Testis (tissue), 3 donors: ENCODE measurements around the gene CCSER2. TPM values are rescaled to one million over a fixed set of nuclear protein-coding genes. Genes with fewer than 3 reads are reported as not detected.

Experiments used
- DNase-seq: peaks from one replicate; pipeline ENCODE4 v3.0.0-alpha.2; 2019
- H3K27ac ChIP-seq, 2 donors: fragments of 200-600 bp; sonication (generic); one replicate each; pipeline ENCODE4 v1.5.1; 2019
- H3K27me3 ChIP-seq: fragments of 200-600 bp; sonication (generic); one replicate; pipeline ENCODE4 v1.5.1; 2019
- H3K36me3 ChIP-seq: fragments of 200-600 bp; sonication (generic); one replicate; pipeline ENCODE4 v1.5.1; 2017; ENCODE audit warnings: low read depth; ENCODE audit errors: missing control alignments
- H3K4me1 ChIP-seq: fragments of 200-600 bp; sonication (generic); one replicate; pipeline ENCODE4 v1.5.1; 2019
- H3K4me3 ChIP-seq, 2 donors: fragments of 200-600 bp; sonication (generic); one replicate each; pipeline ENCODE4 v1.5.1; 2017 to 2019
- H3K9me3 ChIP-seq: fragments of 200-600 bp; sonication (generic); one replicate; pipeline ENCODE4 v1.5.1; 2017
- POLR2A ChIP-seq: fragments of 450-650 bp; IDR thresholded peaks from one replicate; pipeline ENCODE4 v1.6.1; 2017; ENCODE audit warnings: antibody characterized with exemption, mild to moderate bottlenecking, moderate library complexity
- WGBS, 2 donors: methylation state at CpG; one replicate each; pipeline ENCODE4 v1.1.5; 2018; 5-methylcytosine and 5-hydroxymethylcytosine counted together
- intact Hi-C: fragments of 100-400 bp; cut with DNase I; formaldehyde crosslinking; loops from one replicate; pipeline ENCODE4 v1.15.1; 2023; ENCODE audit warnings: low total_unique reads
- polyA plus RNA-seq: library from polyadenylated mRNA; stranded (reverse); fragments of 350-450 nt; fragmentation: Illumina TruSeq; extraction: RNeasy Lipid Tissue Mini Kit (QIAGEN cat#74804); gene quantifications from one replicate; pipeline ENCODE4 v1.2.3, GENCODE V29; 2014; ENCODE audit warnings: low read depth, low replicate concordance; ENCODE audit not compliant: insufficient read depth
- total RNA-seq, 2 donors: library from RNA; depleted of rRNA; stranded (reverse); fragments of >200 nt; gene quantifications; one replicate each; pipeline ENCODE4 v1.2.3, GENCODE V29; 2016
- TF ChIP-seq, protein P1 (sequence below), 3 experiments: fragments of 450-650 bp in 2 of 3; fragments of 200-600 bp in 1 of 3; sonication (generic) in 1 of 3; IDR thresholded peaks; one replicate each; pipeline ENCODE4 v1.5.1; 2016 to 2019; ENCODE audit warnings: antibody characterized with exemption in 3 of 3, mild to moderate bottlenecking in 2 of 3, moderate library complexity in 1 of 3

Gene CCSER2
- total and polyA plus RNA-seq, 3 donors from 2014 or later: 65.4 to 148 (median 146) TPM

- DNase-seq: no peak
- H3K9me3 ChIP-seq: no peaks in the 10 kb centered on the region
- intact Hi-C loops: no loop called here
- no peak overlapping the region for H3K27ac ChIP-seq
- 72 to 77% methylated on average over 6 of the region's 6 CpGs for WGBS, 2 donors
- H3K27me3 ChIP-seq: no peaks in the 10 kb centered on the region
- H3K36me3 ChIP-seq: no peaks in the 10 kb centered on the region
- TF ChIP-seq, protein P1, sequence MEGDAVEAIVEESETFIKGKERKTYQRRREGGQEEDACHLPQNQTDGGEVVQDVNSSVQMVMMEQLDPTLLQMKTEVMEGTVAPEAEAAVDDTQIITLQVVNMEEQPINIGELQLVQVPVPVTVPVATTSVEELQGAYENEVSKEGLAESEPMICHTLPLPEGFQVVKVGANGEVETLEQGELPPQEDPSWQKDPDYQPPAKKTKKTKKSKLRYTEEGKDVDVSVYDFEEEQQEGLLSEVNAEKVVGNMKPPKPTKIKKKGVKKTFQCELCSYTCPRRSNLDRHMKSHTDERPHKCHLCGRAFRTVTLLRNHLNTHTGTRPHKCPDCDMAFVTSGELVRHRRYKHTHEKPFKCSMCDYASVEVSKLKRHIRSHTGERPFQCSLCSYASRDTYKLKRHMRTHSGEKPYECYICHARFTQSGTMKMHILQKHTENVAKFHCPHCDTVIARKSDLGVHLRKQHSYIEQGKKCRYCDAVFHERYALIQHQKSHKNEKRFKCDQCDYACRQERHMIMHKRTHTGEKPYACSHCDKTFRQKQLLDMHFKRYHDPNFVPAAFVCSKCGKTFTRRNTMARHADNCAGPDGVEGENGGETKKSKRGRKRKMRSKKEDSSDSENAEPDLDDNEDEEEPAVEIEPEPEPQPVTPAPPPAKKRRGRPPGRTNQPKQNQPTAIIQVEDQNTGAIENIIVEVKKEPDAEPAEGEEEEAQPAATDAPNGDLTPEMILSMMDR (IDR thresholded peaks at IDR 0.05): no peak
- no peak for TF ChIP-seq POLR2A
- H3K4me3 ChIP-seq: no peak overlapping the region
- no peaks in the 10 kb centered on the region for H3K4me1 ChIP-seq
Observed at GRCh38 chr10:84565881-84566582, 237.6 kb downstream of the CCSER2 start.

DNA sequence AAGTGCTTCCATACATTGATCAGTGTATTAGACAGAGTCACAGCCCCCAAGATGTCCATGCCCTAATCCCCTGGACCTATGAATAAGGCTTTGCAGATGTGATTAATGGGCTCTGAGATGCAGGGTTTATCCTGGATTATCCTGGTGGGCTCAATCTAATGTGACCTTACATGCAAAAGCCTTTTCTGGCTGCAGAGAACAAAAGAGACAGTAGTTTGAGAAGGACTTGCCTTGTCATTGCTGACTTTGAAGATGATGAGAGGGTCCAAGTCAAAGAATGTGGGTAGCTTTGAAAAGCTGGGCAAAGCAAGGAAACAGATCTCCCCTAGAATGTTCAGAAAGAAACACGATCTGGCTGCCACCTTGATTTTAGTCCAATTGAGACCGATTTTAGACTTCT lies 238.7 kb downstream of the CCSER2 start:
- H3K27ac ChIP-seq: no peak overlapping the region
- TF ChIP-seq, protein P1 (IDR thresholded peaks at IDR 0.05): no peak
- no peak for TF ChIP-seq POLR2A
- H3K9me3 ChIP-seq: no peaks in the 10 kb centered on the region
- H3K36me3 ChIP-seq: no peaks in the 10 kb centered on the region
- WGBS, 2 donors: 62 to 65% methylated on average over 2 of the region's 2 CpGs
- DNase-seq: no peak
- H3K4me3 ChIP-seq: no peak overlapping the region
- no peaks in the 10 kb centered on the region for H3K4me1 ChIP-seq
- no peaks in the 10 kb centered on the region for H3K27me3 ChIP-seq
- intact Hi-C loops: no loop called here

Other genes starting within 250 kb of the CCSER2 start
- gene GHITM, start 189.1 kb upstream of the CCSER2 start, total RNA-seq: 100 to 1,000 TPM; 140 to 220 TPM
- 284 TPM for gene GHITM, start 189.1 kb upstream of the CCSER2 start, polyA plus RNA-seq
- not detected for gene GPR15LG, start 154.8 kb upstream of the CCSER2 start, total RNA-seq
- not detected for gene GPR15LG, start 154.8 kb upstream of the CCSER2 start, polyA plus RNA-seq
- gene CDHR1, start 134.1 kb upstream of the CCSER2 start, total RNA-seq: under 1 TPM; 0.19 to 0.39 TPM
- gene CDHR1, start 134.1 kb upstream of the CCSER2 start, polyA plus RNA-seq: 0.67 TPM
- gene LRIT2, start 103.0 kb upstream of the CCSER2 start, total RNA-seq: under 1 TPM in 1 of 2 donors, not detected in 1; 0.12 TPM
- 0.20 TPM for gene LRIT2, start 103.0 kb upstream of the CCSER2 start, polyA plus RNA-seq
- gene LRIT1, start 87.0 kb upstream of the CCSER2 start, total RNA-seq: 1 to 10 TPM; 4.0 to 6.6 TPM
- gene LRIT1, start 87.0 kb upstream of the CCSER2 start, polyA plus RNA-seq: 12.8 TPM
- 1 to 10 TPM; 3.7 to 5.9 TPM for gene RGR, start 83.5 kb upstream of the CCSER2 start, total RNA-seq
- 2.2 TPM for gene RGR, start 83.5 kb upstream of the CCSER2 start, polyA plus RNA-seq